IMR-90 (cell line): ENCODE results near the gene PPFIA2. TPM values are rescaled to one million over a fixed set of nuclear protein-coding genes. Genes with fewer than 3 reads are reported as not detected.

ENCODE experiments used
- ATAC-seq: fragments of 200-7000 bp; cut with Tn5 transposase; 2 replicates; pipeline ENCODE4 v1.9.1; 2020; ENCODE audit warnings: low read depth, mild to moderate bottlenecking, moderate library complexity
- BruUV-seq: library from RNA; stranded (reverse); fragments of 400-500 nt; replicated peaks from 2 replicates; lab custom pipeline; 2021; lab: Mats Ljungman, UMichigan
- CTCF ChIA-PET: fragments of 300-600 bp; formaldehyde crosslinking; extraction: SDS; loops from one replicate; lab custom pipeline; 2021; ENCODE audit warnings: antibody characterized with exemption; lab: Yijun Ruan, JAX
- POLR2A ChIA-PET: fragments of 300-600 bp; sonication (Branson Sonifier 250); formaldehyde crosslinking; loops from one replicate; lab custom pipeline; 2022; ENCODE audit warnings: antibody characterized with exemption; ENCODE audit not compliant: unreplicated experiment; lab: Charles Lee
- DNase-seq: peaks from one replicate; pipeline ENCODE4 v3.0.0; 2013
- H2AFZ ChIP-seq: replicated peaks from 2 replicates; pipeline ENCODE3; 2013; ENCODE audit warnings: low read length, mild to moderate bottlenecking; ENCODE audit not compliant: poor library complexity
- H2AK5ac ChIP-seq: 2 replicates; pipeline ENCODE4 v1.6.1; 2013; ENCODE audit warnings: low read depth, low read length, inconsistent platforms
- H2AK9ac ChIP-seq: replicated peaks from 2 replicates; pipeline ENCODE3; 2013; ENCODE audit warnings: mild to moderate bottlenecking, low read depth, low read length, moderate library complexity; ENCODE audit not compliant: poor library complexity
- H2BK120ac ChIP-seq: 2 replicates; pipeline ENCODE4 v1.6.1; 2013; ENCODE audit warnings: low read depth, low read length, inconsistent platforms
- H2BK15ac ChIP-seq: 3 replicates; pipeline ENCODE4 v1.6.1; 2013; ENCODE audit warnings: low read depth, low read length, inconsistent platforms
- H2BK20ac ChIP-seq: 2 replicates; pipeline ENCODE4 v1.6.1; 2013; ENCODE audit warnings: low read depth, mild to moderate bottlenecking, inconsistent platforms, low read length, moderate library complexity
- H2BK5ac ChIP-seq: 2 replicates; pipeline ENCODE4 v1.6.1; 2013; ENCODE audit warnings: mild to moderate bottlenecking, low read depth, low read length, inconsistent platforms; ENCODE audit not compliant: poor library complexity, severe bottlenecking
- H3K14ac ChIP-seq: replicated peaks from 2 replicates; pipeline ENCODE4 v1.6.1; 2013; ENCODE audit warnings: low read depth, low read length, inconsistent platforms
- H3K18ac ChIP-seq: 2 replicates; pipeline ENCODE4 v1.6.1; 2013; ENCODE audit warnings: low read depth, low read length, control low read depth
- H3K23ac ChIP-seq: 2 replicates; pipeline ENCODE4 v1.6.1; 2013; ENCODE audit warnings: low read depth, low read length, inconsistent platforms
- H3K27ac ChIP-seq: 2 replicates; pipeline ENCODE4 v1.5.1; 2013; ENCODE audit warnings: mild to moderate bottlenecking, control low read depth, low read length; ENCODE audit not compliant: insufficient read depth
- H3K27me3 ChIP-seq: 2 replicates; pipeline ENCODE4 v1.6.1; 2013; ENCODE audit warnings: low read length; ENCODE audit not compliant: control insufficient read depth, insufficient read depth
- H3K36me3 ChIP-seq: 2 replicates; pipeline ENCODE4 v1.6.1; 2013; ENCODE audit warnings: low read length, mixed read lengths; ENCODE audit not compliant: control insufficient read depth, insufficient read depth
- H3K4ac ChIP-seq: 2 replicates; pipeline ENCODE4 v1.6.1; 2013; ENCODE audit warnings: low read depth, low read length, inconsistent platforms
- H3K4me1 ChIP-seq: 2 replicates; pipeline ENCODE4 v1.6.1; 2013; ENCODE audit warnings: low read length, mixed read lengths; ENCODE audit not compliant: control insufficient read depth, insufficient read depth
- H3K4me2 ChIP-seq: 2 replicates; pipeline ENCODE4 v1.6.1; 2013; ENCODE audit warnings: low read depth, mild to moderate bottlenecking, control low read depth, low read length, moderate library complexity
- H3K4me3 ChIP-seq: 2 replicates; pipeline ENCODE4 v1.5.1; 2013; ENCODE audit warnings: low read depth, mild to moderate bottlenecking, control low read depth, low read length, moderate library complexity; ENCODE audit not compliant: insufficient read depth
- H3K56ac ChIP-seq: 2 replicates; pipeline ENCODE4 v1.6.1; 2013; ENCODE audit warnings: low read length, inconsistent platforms; ENCODE audit not compliant: insufficient read depth; ENCODE audit errors: extremely low read depth
- H3K79me1 ChIP-seq, 2 experiments: 2 replicates each; pipeline ENCODE4 v1.6.1; 2013; ENCODE audit warnings: low read length in 2 of 2, inconsistent platforms in 1 of 2, low read depth in 1 of 2
- H3K9ac ChIP-seq: 2 replicates; pipeline ENCODE4 v1.6.1; 2013; ENCODE audit warnings: low read depth, low read length, control low read depth
- H3K9me1 ChIP-seq: 2 replicates; pipeline ENCODE4 v1.6.1; 2013; ENCODE audit warnings: low read length, inconsistent platforms; ENCODE audit not compliant: insufficient read depth
- H3K9me3 ChIP-seq: 2 replicates; pipeline ENCODE4 v1.6.1; 2013; ENCODE audit warnings: low read length; ENCODE audit not compliant: control insufficient read depth, insufficient read depth
- H4K20me1 ChIP-seq: 2 replicates; pipeline ENCODE4 v1.6.1; 2013; ENCODE audit warnings: low read length, inconsistent platforms; ENCODE audit not compliant: insufficient read depth
- H4K5ac ChIP-seq: 2 replicates; pipeline ENCODE4 v1.6.1; 2013; ENCODE audit warnings: mild to moderate bottlenecking, low read depth, low read length, control low read depth
- H4K8ac ChIP-seq, 2 experiments: 2 replicates each; pipeline ENCODE4 v1.6.1; 2013; ENCODE audit warnings: low read depth in 2 of 2, low read length in 2 of 2, control low read depth in 1 of 2, inconsistent platforms in 1 of 2
- H4K91ac ChIP-seq: 2 replicates; pipeline ENCODE4 v1.6.1; 2013; ENCODE audit warnings: low read depth, low read length, inconsistent platforms; ENCODE audit not compliant: insufficient read depth
- BHLHE40 ChIP-seq: fragments of 150-350 bp; IDR thresholded peaks from 2 replicates; pipeline ENCODE4 v1.6.1; 2016; ENCODE audit warnings: mild to moderate bottlenecking, low read depth, low read length
- CEBPB ChIP-seq: IDR thresholded peaks from 2 replicates; pipeline ENCODE4 v1.6.1; 2012; ENCODE audit warnings: low read depth, low read length, improper control_type of control experiment
- CHD1 ChIP-seq: IDR thresholded peaks from 2 replicates; pipeline ENCODE4 v1.6.1; 2012; ENCODE audit warnings: low read depth, low read length, improper control_type of control experiment
- ELK1 ChIP-seq: fragments of 150-350 bp; IDR thresholded peaks from 2 replicates; pipeline ENCODE4 v1.6.1; 2016; ENCODE audit warnings: low read depth, mild to moderate bottlenecking, low read length, moderate library complexity, borderline replicate concordance
- FOS ChIP-seq: fragments of 150-350 bp; IDR thresholded peaks from 2 replicates; pipeline ENCODE4 v1.6.1; 2016; ENCODE audit warnings: low read depth, low read length
- MAFK ChIP-seq: IDR thresholded peaks from 2 replicates; pipeline ENCODE4 v1.6.1; 2012; ENCODE audit warnings: low read depth, low read length, improper control_type of control experiment
- MAZ ChIP-seq: IDR thresholded peaks from 2 replicates; pipeline ENCODE4 v1.6.1; 2012; ENCODE audit warnings: low read depth, mild to moderate bottlenecking, low read length, improper control_type of control experiment, moderate library complexity, borderline replicate concordance
- MXI1 ChIP-seq: IDR thresholded peaks from 2 replicates; pipeline ENCODE4 v1.6.1; 2012; ENCODE audit warnings: low read depth, mild to moderate bottlenecking, low read length, moderate library complexity, borderline replicate concordance
- NFE2L2 ChIP-seq: fragments of 150-350 bp; IDR thresholded peaks from 2 replicates; pipeline ENCODE4 v1.6.1; 2016; ENCODE audit warnings: low read depth, mild to moderate bottlenecking, low read length
- POLR2A ChIP-seq: IDR thresholded peaks from 2 replicates; pipeline ENCODE4 v1.6.1; 2012; ENCODE audit warnings: mild to moderate bottlenecking, low read depth, low read length
- RAD21 ChIP-seq: IDR thresholded peaks from 2 replicates; pipeline ENCODE4 v1.6.1; 2012; ENCODE audit warnings: low read length, improper control_type of control experiment
- RCOR1 ChIP-seq: IDR thresholded peaks from 2 replicates; pipeline ENCODE4 v1.6.1; 2012; ENCODE audit warnings: mild to moderate bottlenecking, low read length, improper control_type of control experiment; ENCODE audit not compliant: insufficient replicate concordance
- RFX5 ChIP-seq: IDR thresholded peaks from 2 replicates; pipeline ENCODE4 v1.8.0; 2012; ENCODE audit warnings: low read depth, mild to moderate bottlenecking, low read length, moderate library complexity
- SMC3 ChIP-seq: fragments of 150-350 bp; IDR thresholded peaks from 2 replicates; pipeline ENCODE4 v1.6.1; 2016; ENCODE audit warnings: low read depth, mild to moderate bottlenecking, antibody characterized with exemption, low read length, moderate library complexity
- WGBS, 2 experiments: methylation state at CpG; one replicate each; pipeline versions ENCODE4 v1.1.5 to v1.1.7; 2013; ENCODE audit warnings: missing lambda C conversion rate in 2 of 2; ENCODE audit not compliant: insufficient read length in 1 of 2; ENCODE audit errors: extremely low coverage in 2 of 2; 5-methylcytosine and 5-hydroxymethylcytosine counted together
- dilution Hi-C: fragments of 300-500 bp; cut with HindIII; formaldehyde crosslinking; loops from one replicate; pipeline ENCODE4 v1.14.3; 2018; ENCODE audit warnings: low sequenced_read_pairs; ENCODE audit not compliant: unreplicated experiment
- in situ Hi-C: fragments of 300-500 bp; cut with MboI; formaldehyde crosslinking; loops from 3 replicates; pipeline ENCODE4 v1.14.3; 2019; ENCODE audit warnings: low sequenced_read_pairs, inconsistent platforms, mixed read lengths
- intact Hi-C: fragments of 100-400 bp; cut with micrococcal nuclease; formaldehyde crosslinking; loops from 2 replicates; pipeline ENCODE4 v1.10.0; 2022
- polyA plus RNA-seq, 3 experiments: library from polyadenylated mRNA; depleted of rRNA; stranded (reverse); fragments of >200 nt; gene quantifications; 2 replicates each; pipeline ENCODE4 v1.2.3, GENCODE V29; 2012; ENCODE audit warnings: low replicate concordance in 1 of 3
- total RNA-seq: library from RNA; depleted of rRNA; stranded (reverse); fragments of >200 nt; gene quantifications from 2 replicates; pipeline ENCODE4 v1.2.3, GENCODE V29; 2012
- TF ChIP-seq, protein P1 (sequence below): fragments of 150-350 bp; IDR thresholded peaks from 2 replicates; pipeline ENCODE4 v1.6.1; 2017; ENCODE audit warnings: mild to moderate bottlenecking, antibody characterized with exemption, low read length, low read depth

Gene PPFIA2
- total and polyA plus RNA-seq, 2 of the 4 experiments (the other 2 are of a cell fraction), result 0.29 to 1.3 TPM

GRCh38 chr12:81627336-81628189, 131.6 kb downstream of the PPFIA2 start:
- ChIA-PET POLR2A (no interaction called here), CTCF (interaction anchor here (0.6 to 1.2 kb wide), 2 partner anchors 18 to 670 kb away, joined by 3 read pairs; no protein-coding TSS in a partner anchor)
- Histone ChIP-seq H4K8ac (no peak overlapping the region), H3K23ac (no peak overlapping the region), H2AK9ac (no peak overlapping the region), H3K14ac (no peak overlapping the region), H4K5ac (no peak overlapping the region), H3K9me3 (no peaks in the 10 kb centered on the region), H3K4me3 (no peak overlapping the region), H2BK5ac (no peak overlapping the region), H3K79me1 (no peaks in the 10 kb centered on the region), H3K56ac (no peak overlapping the region), H2AK5ac (no peak overlapping the region), H3K4me1 (no peaks in the 10 kb centered on the region), H2AFZ (no peak overlapping the region), H4K91ac (no peak overlapping the region), H3K4ac (no peak overlapping the region), H3K9ac (no peak overlapping the region), H3K27me3 (no peaks in the 10 kb centered on the region), H3K18ac (no peak overlapping the region), H2BK120ac (no peak overlapping the region), H3K9me1 (no peaks in the 10 kb centered on the region), H3K4me2 (no peak overlapping the region), H2BK15ac (no peak overlapping the region), H4K20me1 (no peaks in the 10 kb centered on the region), H2BK20ac (no peak overlapping the region), H3K36me3 (no peaks in the 10 kb centered on the region), H3K27ac (no peak overlapping the region)
- no TSS peak for BruUV-seq
- dilution Hi-C loops, result no loop called here
- ATAC-seq (no peak), DNase-seq (peak; percentile 36)
- in situ Hi-C loops, result loop anchor here (10.0 to 25.0 kb wide), 2 partner anchors 173 to 710 kb away; no protein-coding TSS in a partner anchor
- intact Hi-C loops, result loop anchor here (1.0 kb wide), 1 partner anchor 176 kb away; no protein-coding TSS in a partner anchor
- no CpG with 5 or more reads among the region's 4 CpGs for WGBS, 2 experiments
- TF ChIP-seq MXI1 (no peak), MAFK (no peak), RFX5 (no peak), RCOR1 (no peak), ELK1 (no peak), NFE2L2 (no peak), POLR2A (no peak), RAD21 (peak; percentile 41; the same call in 1 of the 2 replicates), CHD1 (no peak), CEBPB (no peak), BHLHE40 (no peak), SMC3 (peak; percentile 25; the same call in 1 of the 2 replicates), MAZ (no peak), FOS (no peak)
- TF ChIP-seq, protein P1, sequence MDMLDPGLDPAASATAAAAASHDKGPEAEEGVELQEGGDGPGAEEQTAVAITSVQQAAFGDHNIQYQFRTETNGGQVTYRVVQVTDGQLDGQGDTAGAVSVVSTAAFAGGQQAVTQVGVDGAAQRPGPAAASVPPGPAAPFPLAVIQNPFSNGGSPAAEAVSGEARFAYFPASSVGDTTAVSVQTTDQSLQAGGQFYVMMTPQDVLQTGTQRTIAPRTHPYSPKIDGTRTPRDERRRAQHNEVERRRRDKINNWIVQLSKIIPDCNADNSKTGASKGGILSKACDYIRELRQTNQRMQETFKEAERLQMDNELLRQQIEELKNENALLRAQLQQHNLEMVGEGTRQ, result no peak
